Right lobe of liver (tissue), 4 donors: Measurements from ENCODE around the gene SLC5A1.
"Not testable (repeated sequence)": the region's sequence is repeated elsewhere in the genome, so short reads cannot be mapped to it uniquely, and the experiment has no call there.

Source experiments
- POLR2A ChIP-seq: fragments of 450-650 bp; IDR thresholded peaks from one replicate; pipeline ENCODE4 v1.6.1; 2017; ENCODE audit warnings: antibody characterized with exemption, mild to moderate bottlenecking
- TF ChIP-seq, protein P1 (sequence below), 4 donors: fragments of 200-600 bp in 3 of 4; fragments of 450-650 bp in 1 of 4; IDR thresholded peaks; one replicate each; pipeline versions ENCODE4 v1.5.1 to v1.8.0; 2016 to 2022; ENCODE audit warnings: antibody characterized with exemption in 4 of 4, mild to moderate bottlenecking in 2 of 4
- donor health status: DM: no; HTN: no; CAD: no.
- donor health status: DM: no; HTN: no; CAD: no.
- donor health status: DM: no; HTN: yes; CAD: no.

DNA sequence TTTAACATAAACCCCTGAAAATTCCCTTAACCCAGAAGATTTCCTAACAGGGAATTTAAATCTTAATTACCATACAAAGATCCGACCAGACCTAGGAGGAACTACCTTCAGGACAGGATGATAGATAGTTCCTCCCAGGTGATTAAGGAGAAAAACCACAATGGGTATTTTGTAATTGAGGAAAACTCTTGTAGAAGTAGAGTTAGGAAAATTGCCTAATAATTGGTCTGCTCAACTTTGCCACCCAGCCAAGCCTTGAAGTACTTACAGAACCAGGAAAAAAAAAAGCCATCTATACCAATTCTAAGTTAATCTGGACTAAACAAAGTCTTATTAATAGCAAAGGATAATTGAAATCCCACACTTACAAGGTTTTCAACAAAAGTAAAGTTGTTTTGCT is 95.5 kb downstream of the SLC5A1 start:
- TF ChIP-seq, protein P1, sequence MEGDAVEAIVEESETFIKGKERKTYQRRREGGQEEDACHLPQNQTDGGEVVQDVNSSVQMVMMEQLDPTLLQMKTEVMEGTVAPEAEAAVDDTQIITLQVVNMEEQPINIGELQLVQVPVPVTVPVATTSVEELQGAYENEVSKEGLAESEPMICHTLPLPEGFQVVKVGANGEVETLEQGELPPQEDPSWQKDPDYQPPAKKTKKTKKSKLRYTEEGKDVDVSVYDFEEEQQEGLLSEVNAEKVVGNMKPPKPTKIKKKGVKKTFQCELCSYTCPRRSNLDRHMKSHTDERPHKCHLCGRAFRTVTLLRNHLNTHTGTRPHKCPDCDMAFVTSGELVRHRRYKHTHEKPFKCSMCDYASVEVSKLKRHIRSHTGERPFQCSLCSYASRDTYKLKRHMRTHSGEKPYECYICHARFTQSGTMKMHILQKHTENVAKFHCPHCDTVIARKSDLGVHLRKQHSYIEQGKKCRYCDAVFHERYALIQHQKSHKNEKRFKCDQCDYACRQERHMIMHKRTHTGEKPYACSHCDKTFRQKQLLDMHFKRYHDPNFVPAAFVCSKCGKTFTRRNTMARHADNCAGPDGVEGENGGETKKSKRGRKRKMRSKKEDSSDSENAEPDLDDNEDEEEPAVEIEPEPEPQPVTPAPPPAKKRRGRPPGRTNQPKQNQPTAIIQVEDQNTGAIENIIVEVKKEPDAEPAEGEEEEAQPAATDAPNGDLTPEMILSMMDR (IDR thresholded peaks at IDR 0.05) = not testable (repeated sequence)
- TF ChIP-seq POLR2A = not testable (repeated sequence)
